SKM-1 treated with dmso at 0.1 percent for 144 hours (cell line): ENCODE data around the gene FAM209B.
"Not testable (repeated sequence)": the region's sequence is repeated elsewhere in the genome, so short reads cannot be mapped to it uniquely, and the experiment has no call there.

Experiments used
- DNase-seq: peaks from one replicate; lab custom pipeline; 2025; ENCODE audit not compliant: unreplicated experiment; lab: John Stamatoyannopoulos, UW

FAM209B gene

GRCh38 chr20:56537997-56538396, 5.0 kb downstream of the FAM209B start:
- DNase-seq = no peak

- DNase-seq = no peak
Observed at GRCh38 chr20:56540415-56540814, 7.4 kb downstream of the FAM209B start.

- DNase-seq = no peak
Observed at GRCh38 chr20:56542489-56543030, 9.5 kb downstream of the FAM209B start.

- no peak for DNase-seq
Observed at GRCh38 chr20:56551571-56551970, 18.5 kb downstream of the FAM209B start.

- DNase-seq = no peak
Observed at GRCh38 chr20:56552911-56553629, 20.0 kb downstream of the FAM209B start.

- peak; percentile 72 for DNase-seq
Observed at GRCh38 chr20:56554869-56555268, 21.8 kb downstream of the FAM209B start.

GRCh38 chr20:56558968-56559367, 25.9 kb downstream of the FAM209B start:
- DNase-seq = no peak

GRCh38 chr20:56564526-56564925, 31.5 kb downstream of the FAM209B start:
- DNase-seq = not testable (repeated sequence)

GRCh38 chr20:56565511-56565910, 32.5 kb downstream of the FAM209B start:
- DNase-seq = no peak

- DNase-seq = no peak
Observed at GRCh38 chr20:56566621-56567020, 33.6 kb downstream of the FAM209B start.

- DNase-seq = no peak
Observed at GRCh38 chr20:56570832-56571231, 37.8 kb downstream of the FAM209B start.

GRCh38 chr20:56572172-56572571, 39.1 kb downstream of the FAM209B start:
- no peak for DNase-seq

GRCh38 chr20:56573986-56574385, 40.9 kb downstream of the FAM209B start:
- DNase-seq = no peak

GRCh38 chr20:56574531-56575142, 41.6 kb downstream of the FAM209B start:
- DNase-seq = no peak

GRCh38 chr20:56575157-56575556, 42.1 kb downstream of the FAM209B start:
- no peak for DNase-seq

GRCh38 chr20:56575961-56576360, 42.9 kb downstream of the FAM209B start:
- DNase-seq = no peak

- no peak for DNase-seq
Observed at GRCh38 chr20:56579301-56579710, 46.3 kb downstream of the FAM209B start.

GRCh38 chr20:56580226-56580625, 47.2 kb downstream of the FAM209B start:
- no peak for DNase-seq

GRCh38 chr20:56581701-56582100, 48.7 kb downstream of the FAM209B start:
- no peak for DNase-seq

- DNase-seq = peak; percentile 39
Observed at GRCh38 chr20:56582542-56582941, 49.5 kb downstream of the FAM209B start.

GRCh38 chr20:56584916-56585315, 51.9 kb downstream of the FAM209B start:
- DNase-seq = no peak
